Keratinocyte (primary cell): ENCODE data around the gene LIN7B.

Source experiments
- EZH2 ChIP-seq: IDR thresholded peaks from one replicate; pipeline ENCODE4 v1.6.1; 2012; ENCODE audit warnings: inconsistent platforms, mild to moderate bottlenecking, low read length, moderate library complexity
- TF ChIP-seq, protein P1 (sequence below), 3 experiments: IDR thresholded peaks in 1 of 3; conservative IDR thresholded peaks in 1 of 3; optimal IDR thresholded peaks in 1 of 3; 2 replicates in 2 of 3; 3 replicates in 1 of 3; pipeline versions ENCODE3 to v1.5.1; 2011; ENCODE audit warnings: low read length in 3 of 3, mild to moderate bottlenecking in 3 of 3, moderate library complexity in 2 of 3, control low read depth in 1 of 3, inconsistent platforms in 1 of 3; ENCODE audit not compliant: insufficient read depth in 2 of 3; ENCODE audit errors: extremely low read depth in 1 of 3

DNA sequence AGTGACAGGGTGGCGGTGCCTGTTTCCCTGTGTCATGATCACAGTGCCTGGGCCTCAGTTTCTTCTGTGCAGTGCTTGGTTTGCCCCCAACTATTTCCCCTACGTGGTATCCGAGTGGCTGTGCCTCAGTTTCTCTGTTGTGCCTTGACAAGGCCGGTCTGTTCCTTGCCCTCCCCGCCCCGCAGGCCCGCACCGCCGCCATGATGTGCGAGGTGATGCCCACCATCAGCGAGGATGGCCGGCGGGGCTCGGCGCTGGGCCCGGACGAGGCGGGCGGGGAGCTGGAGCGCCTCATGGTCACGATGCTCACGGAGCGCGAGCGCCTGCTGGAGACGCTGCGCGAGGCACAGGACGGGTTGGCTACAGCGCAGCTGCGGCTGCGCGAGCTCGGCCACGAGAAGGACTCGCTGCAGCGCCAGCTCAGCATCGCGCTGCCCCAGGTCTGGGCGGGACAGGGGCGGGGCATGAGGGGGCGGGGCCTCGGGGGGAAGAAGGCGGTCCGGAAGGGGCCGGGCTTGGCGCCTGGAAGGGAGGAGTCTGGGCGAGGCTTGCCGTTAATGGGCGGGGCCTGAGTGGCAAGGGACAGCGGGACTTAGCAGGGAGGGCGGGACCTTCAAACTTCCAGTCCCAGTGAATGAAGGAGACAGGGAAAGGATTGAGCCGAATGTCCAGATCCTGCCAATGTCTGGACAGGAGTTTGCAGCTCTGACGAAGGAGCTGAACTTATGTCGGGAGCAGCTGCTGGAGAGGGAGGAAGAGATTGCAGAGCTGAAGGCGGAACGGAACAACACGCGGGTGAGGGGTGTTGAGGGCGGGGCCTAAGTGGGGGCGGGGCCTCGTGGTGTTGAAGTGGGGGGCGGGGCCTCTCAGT, 13.7 kb downstream of the LIN7B start:
- TF ChIP-seq, protein P1, sequence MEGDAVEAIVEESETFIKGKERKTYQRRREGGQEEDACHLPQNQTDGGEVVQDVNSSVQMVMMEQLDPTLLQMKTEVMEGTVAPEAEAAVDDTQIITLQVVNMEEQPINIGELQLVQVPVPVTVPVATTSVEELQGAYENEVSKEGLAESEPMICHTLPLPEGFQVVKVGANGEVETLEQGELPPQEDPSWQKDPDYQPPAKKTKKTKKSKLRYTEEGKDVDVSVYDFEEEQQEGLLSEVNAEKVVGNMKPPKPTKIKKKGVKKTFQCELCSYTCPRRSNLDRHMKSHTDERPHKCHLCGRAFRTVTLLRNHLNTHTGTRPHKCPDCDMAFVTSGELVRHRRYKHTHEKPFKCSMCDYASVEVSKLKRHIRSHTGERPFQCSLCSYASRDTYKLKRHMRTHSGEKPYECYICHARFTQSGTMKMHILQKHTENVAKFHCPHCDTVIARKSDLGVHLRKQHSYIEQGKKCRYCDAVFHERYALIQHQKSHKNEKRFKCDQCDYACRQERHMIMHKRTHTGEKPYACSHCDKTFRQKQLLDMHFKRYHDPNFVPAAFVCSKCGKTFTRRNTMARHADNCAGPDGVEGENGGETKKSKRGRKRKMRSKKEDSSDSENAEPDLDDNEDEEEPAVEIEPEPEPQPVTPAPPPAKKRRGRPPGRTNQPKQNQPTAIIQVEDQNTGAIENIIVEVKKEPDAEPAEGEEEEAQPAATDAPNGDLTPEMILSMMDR (optimal IDR thresholded peaks at IDR 0.05 in 1 of 3, IDR thresholded peaks at IDR 0.05 in 1 of 3, conservative IDR thresholded peaks at IDR 0.05 in 1 of 3; ENCODE audit: extremely low read depth in 1 of 3, insufficient read depth in 2 of 3, low read length in 3 of 3) = peak in 2 of 3 experiments; percentile 22 to 37
- no peak for TF ChIP-seq EZH2
